Stomach (tissue), 9 donors: Measurements from ENCODE around the gene GRIFIN. TPM values are rescaled to one million over a fixed set of nuclear protein-coding genes. Genes with fewer than 3 reads are reported as not detected.

Experiments used
- DNase-seq, 2 donors: peaks; one replicate each; pipeline versions ENCODE4 v3.0.0 to v3.0.0-alpha.2; 2013 to 2019
- H3K27ac ChIP-seq, 5 donors: fragments of 200-600 bp in 4 of 5; sonication (generic) in 4 of 5; one replicate each; pipeline ENCODE4 v1.5.1; 2013 to 2019; ENCODE audit warnings: mild to moderate bottlenecking in 1 of 5, moderate library complexity in 1 of 5
- H3K27me3 ChIP-seq, 3 donors: fragments of 200-600 bp; sonication (generic); one replicate each; pipeline ENCODE4 v1.5.1; 2017 to 2019; ENCODE audit warnings: mixed run types in 1 of 3
- H3K36me3 ChIP-seq, 4 donors: fragments of 200-600 bp; sonication (generic); 1 replicate in 3 of 4; 2 replicates in 1 of 4; pipeline ENCODE4 v1.5.1; 2016 to 2019
- H3K4me1 ChIP-seq, 4 donors: fragments of 200-600 bp; sonication (generic); one replicate each; pipeline ENCODE4 v1.5.1; 2016 to 2019
- H3K4me3 ChIP-seq, 4 donors: fragments of 200-600 bp; sonication (generic) in 3 of 4; one replicate each; pipeline ENCODE4 v1.5.1; 2016 to 2019; ENCODE audit warnings: mild to moderate bottlenecking in 1 of 4
- H3K9me3 ChIP-seq, 4 donors: fragments of 200-600 bp; sonication (generic); one replicate each; pipeline ENCODE4 v1.5.1; 2016 to 2019
- CTCF ChIP-seq, 7 experiments: fragments of 450-650 bp in 4 of 7; fragments of 200-600 bp in 3 of 7; sonication (generic) in 3 of 7; IDR thresholded peaks; one replicate each; pipeline ENCODE4 v1.5.1; 2016 to 2019; ENCODE audit warnings: antibody characterized with exemption in 7 of 7, control low read depth in 2 of 7, mild to moderate bottlenecking in 1 of 7
- EP300 ChIP-seq: sonication (generic); formaldehyde crosslinking; IDR thresholded peaks from one replicate; pipeline ENCODE4 v1.6.1; 2017; ENCODE audit warnings: antibody characterized with exemption
- POLR2A ChIP-seq, 4 donors: fragments of 450-650 bp; IDR thresholded peaks; one replicate each; pipeline ENCODE4 v1.6.1; 2016; ENCODE audit warnings: antibody characterized with exemption in 4 of 4, control low read depth in 2 of 4, mild to moderate bottlenecking in 1 of 4, moderate library complexity in 1 of 4
- POLR2AphosphoS5 ChIP-seq, 3 donors: sonication (generic); formaldehyde crosslinking; IDR thresholded peaks; one replicate each; pipeline ENCODE4 v1.6.1; 2016; ENCODE audit warnings: antibody characterized with exemption in 3 of 3
- WGBS, 5 donors: extraction: QIAGEN DNeasy Blood & Tissue Kit in 3 of 5; methylation state at CpG; one replicate each; pipeline versions ENCODE4 v1.1.5 to v1.1.7; 2013 to 2018; 5-methylcytosine and 5-hydroxymethylcytosine counted together
- intact Hi-C: fragments of 100-400 bp; cut with DNase I; formaldehyde crosslinking; loops from one replicate; pipeline ENCODE4 v1.15.1; 2023; ENCODE audit warnings: low total_unique reads
- polyA plus RNA-seq, 3 donors: library from polyadenylated mRNA; stranded (reverse); fragments of 200-250 nt; gene quantifications; one replicate each; pipeline ENCODE4 v1.2.3, GENCODE V29; 2013
- total RNA-seq, 5 donors: library from RNA; depleted of rRNA; stranded (reverse); fragments of >200 nt; gene quantifications; one replicate each; pipeline versions ENCODE4 v1.1.0 to v1.2.3, GENCODE V29; 2014 to 2016
- donor health status: healthy with polysubstance abuse.
- donor health status: Bipolar disorder and iron deficiency.
- donor health status: healthy.

The GRIFIN gene
- total and polyA plus RNA-seq, 8 donors: not detected

DNA sequence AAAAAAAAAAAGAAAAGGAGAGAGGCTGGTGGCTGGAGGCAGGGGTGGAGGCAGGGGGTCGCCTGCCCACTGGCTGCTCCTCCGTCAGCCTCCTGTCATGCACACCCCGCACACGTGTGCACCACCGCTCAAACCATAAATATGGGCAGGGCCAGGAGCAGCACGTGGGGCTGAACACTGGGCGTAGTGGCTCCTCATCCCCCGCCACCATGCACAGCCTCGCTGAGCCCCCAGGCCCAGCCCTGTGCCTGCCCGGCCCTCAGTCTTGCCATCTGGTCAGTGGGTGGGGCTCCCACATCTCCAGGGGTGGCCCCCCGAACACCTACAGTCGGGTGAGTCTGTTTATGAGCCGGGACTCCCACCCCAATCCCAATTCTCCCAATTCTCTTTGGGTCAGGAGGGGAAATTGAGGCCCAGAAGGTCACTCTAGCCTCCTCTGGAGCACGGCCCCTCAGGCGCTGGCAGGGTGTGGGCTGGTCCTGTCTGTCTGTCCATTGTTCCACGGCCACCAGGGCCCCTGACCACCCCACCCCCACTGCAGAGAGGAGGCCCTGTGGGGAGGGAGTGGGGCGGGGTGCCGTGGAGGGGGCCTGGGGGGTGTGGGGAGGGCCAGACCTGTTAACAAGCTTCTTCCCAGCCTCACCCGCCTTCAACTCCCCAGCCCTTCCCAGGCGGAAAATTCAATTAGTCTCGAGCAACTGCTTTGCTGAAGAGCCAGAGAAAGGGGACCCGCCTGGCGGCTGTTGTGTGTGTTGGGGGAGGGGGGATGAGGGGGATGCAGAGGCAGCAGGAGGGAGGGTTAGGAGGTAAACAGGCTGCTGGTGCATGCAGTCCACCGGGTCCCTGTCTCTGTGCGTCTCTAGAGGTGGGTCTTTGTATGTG, 19.5 kb upstream of the GRIFIN start:
- H3K4me3 ChIP-seq: no peak overlapping the region
- H3K9me3 ChIP-seq: no peaks in the 10 kb centered on the region
- H3K36me3 ChIP-seq: no peaks in the 10 kb centered on the region
- no peak for TF ChIP-seq POLR2A (IDR thresholded peaks at IDR 0.05)
- TF ChIP-seq POLR2AphosphoS5 (IDR thresholded peaks at IDR 0.05): no peak
- TF ChIP-seq EP300: no peak
- no peak for TF ChIP-seq CTCF (IDR thresholded peaks at IDR 0.05)
- 74 to 81% (median 78%) methylated on average over 19 to 25 of the region's 25 CpGs for WGBS, 5 donors
- peaks cover 0 to 30% (median 20%) of the 10 kb centered on the region in 4 donors for H3K4me1 ChIP-seq
- peaks cover 0 to 49% (median 4%) of the 10 kb centered on the region in 3 donors for H3K27me3 ChIP-seq
- no peak overlapping the region for H3K27ac ChIP-seq
- DNase-seq: peak in 1 of 2 donors; percentile 83
- intact Hi-C loops: no loop called here

DNA sequence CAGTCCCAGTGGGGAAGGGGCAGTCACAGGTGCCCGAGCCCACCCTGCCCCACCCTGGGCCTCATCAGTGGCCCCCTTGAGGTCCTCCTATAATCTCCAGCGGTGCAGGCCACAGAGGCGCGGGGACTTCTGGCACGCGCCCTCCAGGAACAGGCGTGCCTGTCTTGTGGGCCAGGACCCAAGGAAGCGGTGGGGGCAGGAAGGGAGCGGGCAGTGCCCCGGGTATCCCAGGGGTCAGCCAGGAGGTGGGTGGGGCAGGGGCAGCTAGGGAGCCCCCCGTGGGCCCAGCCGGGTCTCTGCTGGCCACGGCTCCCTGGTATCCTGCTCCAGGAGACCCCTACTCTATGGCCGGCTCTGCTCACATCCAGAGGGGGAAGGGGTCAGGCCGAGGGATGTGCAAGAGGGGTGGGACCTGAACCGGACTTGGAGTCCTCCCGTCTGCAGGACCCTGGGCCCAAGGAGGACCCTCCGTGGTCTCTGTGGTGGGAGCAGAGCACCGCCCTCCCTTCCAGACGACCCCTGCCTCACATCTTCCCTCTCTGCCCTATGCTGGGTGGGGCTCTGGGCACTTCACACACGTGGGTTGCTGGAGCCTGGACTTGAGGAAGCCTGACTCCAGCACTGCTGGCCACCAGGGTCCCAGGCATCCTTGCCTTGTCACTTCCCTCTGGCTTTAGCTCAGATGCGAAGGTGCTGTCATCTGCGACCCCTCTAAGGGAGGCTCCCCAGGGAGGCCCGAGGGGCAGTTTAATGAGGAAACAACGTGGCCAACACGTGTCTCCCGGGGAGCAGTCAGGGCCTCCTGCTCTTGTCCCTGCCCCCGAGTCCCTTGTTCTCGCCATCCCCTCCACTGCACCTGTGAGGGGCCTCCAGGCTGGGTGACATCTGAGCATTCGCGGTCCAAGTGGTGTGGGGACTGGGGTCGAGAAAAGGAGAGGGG, 18.3 kb upstream of the GRIFIN start:
- intact Hi-C loops: no loop called here
- Histone ChIP-seq H3K27ac (peak overlapping the region in 1 of 5 donors; percentile 9), H3K9me3 (no peaks in the 10 kb centered on the region), H3K27me3 (peaks cover 0 to 49% (median 4%) of the 10 kb centered on the region in 3 donors), H3K4me3 (no peak overlapping the region), H3K36me3 (no peaks in the 10 kb centered on the region), H3K4me1 (peaks cover 0 to 30% (median 20%) of the 10 kb centered on the region in 4 donors)
- TF ChIP-seq EP300 (no peak), POLR2AphosphoS5 (IDR thresholded peaks at IDR 0.05) (no peak)
- no peak for DNase-seq
- 45 to 56% (median 55%) methylated on average over 19 to 32 of the region's 32 CpGs for WGBS, 5 donors

DNA sequence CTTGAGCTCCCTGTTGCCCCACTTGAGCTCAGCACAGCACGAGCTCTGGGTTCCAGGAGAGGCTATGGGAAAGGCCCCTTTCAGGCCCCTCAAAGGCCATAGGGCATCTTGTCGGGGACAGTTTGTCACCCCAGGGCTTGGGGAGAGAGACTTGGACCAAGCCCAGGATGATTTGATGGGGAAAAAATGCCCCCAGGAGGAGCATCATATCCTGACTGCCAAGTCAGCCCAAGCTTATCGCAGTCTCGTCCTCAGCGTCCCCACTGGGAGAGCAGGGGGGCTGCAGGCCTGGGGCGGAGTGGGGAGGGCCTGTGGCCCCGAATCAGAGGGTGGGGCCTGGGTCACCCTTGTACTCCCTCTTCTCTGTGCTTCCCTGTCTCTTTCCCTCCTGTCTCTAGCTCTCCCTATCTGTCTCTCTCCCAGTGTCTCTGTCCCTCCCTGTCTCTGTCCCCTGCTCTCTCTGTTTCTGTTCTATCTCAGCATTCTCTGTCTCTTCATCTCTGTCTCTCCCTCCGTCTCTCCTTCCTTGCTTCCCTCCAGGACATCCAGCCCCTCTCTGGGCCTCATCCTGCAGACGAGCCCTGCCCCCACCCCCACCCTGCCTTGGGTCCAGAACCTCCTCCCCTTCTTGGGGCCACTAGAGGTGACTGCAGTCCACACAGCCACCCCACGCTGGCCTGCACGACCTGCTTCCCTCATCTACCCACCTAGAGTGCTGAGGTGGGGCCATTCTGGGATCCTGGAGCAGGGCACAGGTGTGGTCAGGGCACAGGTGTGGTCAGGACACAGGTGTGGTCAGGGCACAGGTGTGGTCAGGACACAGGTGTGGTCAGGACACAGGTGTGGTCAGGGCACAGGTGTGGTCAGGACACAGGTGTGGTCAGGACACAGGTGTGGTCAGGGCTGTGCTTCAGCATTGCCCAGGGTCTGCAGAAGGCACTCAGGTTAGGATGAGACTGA, 17.3 kb upstream of the GRIFIN start:
- no peaks in the 10 kb centered on the region for H3K36me3 ChIP-seq
- DNase-seq: no peak
- WGBS, 5 donors: 50 to 63% (median 58%) methylated on average over 7 to 11 of the region's 11 CpGs
- H3K4me1 ChIP-seq: peaks cover 0 to 30% (median 21%) of the 10 kb centered on the region in 4 donors
- H3K4me3 ChIP-seq: no peak overlapping the region
- no peak overlapping the region for H3K27ac ChIP-seq
- intact Hi-C loops: no loop called here
- H3K9me3 ChIP-seq: no peaks in the 10 kb centered on the region
- no peak for TF ChIP-seq EP300
- H3K27me3 ChIP-seq: peaks cover 0 to 43% (median 4%) of the 10 kb centered on the region in 3 donors

GRCh38 chr7:2492038-2492437, 15.8 kb upstream of the GRIFIN start:
- H3K36me3 ChIP-seq: no peaks in the 10 kb centered on the region
- TF ChIP-seq EP300 (no peak), POLR2AphosphoS5 (IDR thresholded peaks at IDR 0.05) (no peak), POLR2A (IDR thresholded peaks at IDR 0.05) (no peak), CTCF (IDR thresholded peaks at IDR 0.05) (no peak)
- H3K27ac ChIP-seq: no peak overlapping the region
- no peak overlapping the region for H3K4me3 ChIP-seq
- no peak for DNase-seq
- no peaks in the 10 kb centered on the region for H3K9me3 ChIP-seq
- 93 to 99% (median 96%) methylated on average over 2 of the region's 2 CpGs for WGBS, 5 donors
- intact Hi-C loops: no loop called here
- peaks cover 0 to 31% (median 28%) of the 10 kb centered on the region in 4 donors for H3K4me1 ChIP-seq
- peaks cover 0 to 28% (median 0%) of the 10 kb centered on the region in 3 donors for H3K27me3 ChIP-seq
